Spleen (tissue), 7 donors: ENCODE data around the gene CRNKL1.

Experiments
- POLR2A ChIP-seq, 3 donors: fragments of 450-650 bp; IDR thresholded peaks; one replicate each; pipeline ENCODE4 v1.5.1; 2017; ENCODE audit warnings: antibody characterized with exemption in 3 of 3, mild to moderate bottlenecking in 1 of 3
- POLR2AphosphoS5 ChIP-seq, 3 donors: sonication (generic); formaldehyde crosslinking; IDR thresholded peaks; one replicate each; pipeline ENCODE4 v1.5.1; 2017; ENCODE audit warnings: antibody characterized with exemption in 3 of 3
- TF ChIP-seq, protein P1 (sequence below), 11 experiments: fragments of 200-600 bp in 7 of 11; fragments of 450-650 bp in 4 of 11; sonication (generic) in 4 of 11; IDR thresholded peaks in 8 of 11; conservative IDR thresholded peaks in 3 of 11; 1 replicate in 7 of 11; 2 replicates in 4 of 11; pipeline versions ENCODE4 v1.4.0 to v1.8.0; 2016 to 2021; ENCODE audit warnings: antibody characterized with exemption in 11 of 11, inconsistent platforms in 4 of 11, mild to moderate bottlenecking in 1 of 11
- donor health status: DM: no; HTN: no; CAD: no; lungs with moderate emphysema.
- donor health status: DM: no; HTN: no; CAD: no.
- donor health status: DM: no; HTN: no; CAD: no.

GRCh38 chr20:20073801-20074371 lies 21.6 kb upstream of the CRNKL1 start:
- TF ChIP-seq, protein P1, sequence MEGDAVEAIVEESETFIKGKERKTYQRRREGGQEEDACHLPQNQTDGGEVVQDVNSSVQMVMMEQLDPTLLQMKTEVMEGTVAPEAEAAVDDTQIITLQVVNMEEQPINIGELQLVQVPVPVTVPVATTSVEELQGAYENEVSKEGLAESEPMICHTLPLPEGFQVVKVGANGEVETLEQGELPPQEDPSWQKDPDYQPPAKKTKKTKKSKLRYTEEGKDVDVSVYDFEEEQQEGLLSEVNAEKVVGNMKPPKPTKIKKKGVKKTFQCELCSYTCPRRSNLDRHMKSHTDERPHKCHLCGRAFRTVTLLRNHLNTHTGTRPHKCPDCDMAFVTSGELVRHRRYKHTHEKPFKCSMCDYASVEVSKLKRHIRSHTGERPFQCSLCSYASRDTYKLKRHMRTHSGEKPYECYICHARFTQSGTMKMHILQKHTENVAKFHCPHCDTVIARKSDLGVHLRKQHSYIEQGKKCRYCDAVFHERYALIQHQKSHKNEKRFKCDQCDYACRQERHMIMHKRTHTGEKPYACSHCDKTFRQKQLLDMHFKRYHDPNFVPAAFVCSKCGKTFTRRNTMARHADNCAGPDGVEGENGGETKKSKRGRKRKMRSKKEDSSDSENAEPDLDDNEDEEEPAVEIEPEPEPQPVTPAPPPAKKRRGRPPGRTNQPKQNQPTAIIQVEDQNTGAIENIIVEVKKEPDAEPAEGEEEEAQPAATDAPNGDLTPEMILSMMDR (IDR thresholded peaks at IDR 0.05 in 8 of 11, conservative IDR thresholded peaks at IDR 0.05 in 3 of 11): no peak
- TF ChIP-seq POLR2AphosphoS5 (IDR thresholded peaks at IDR 0.05): no peak
- no peak for TF ChIP-seq POLR2A (IDR thresholded peaks at IDR 0.05)
